ENCODE measurements around the gene PRDM2.
A peak's percentile ranks its signal among the peaks of the same experiment; 100 is the strongest.

Gene PRDM2

DNA sequence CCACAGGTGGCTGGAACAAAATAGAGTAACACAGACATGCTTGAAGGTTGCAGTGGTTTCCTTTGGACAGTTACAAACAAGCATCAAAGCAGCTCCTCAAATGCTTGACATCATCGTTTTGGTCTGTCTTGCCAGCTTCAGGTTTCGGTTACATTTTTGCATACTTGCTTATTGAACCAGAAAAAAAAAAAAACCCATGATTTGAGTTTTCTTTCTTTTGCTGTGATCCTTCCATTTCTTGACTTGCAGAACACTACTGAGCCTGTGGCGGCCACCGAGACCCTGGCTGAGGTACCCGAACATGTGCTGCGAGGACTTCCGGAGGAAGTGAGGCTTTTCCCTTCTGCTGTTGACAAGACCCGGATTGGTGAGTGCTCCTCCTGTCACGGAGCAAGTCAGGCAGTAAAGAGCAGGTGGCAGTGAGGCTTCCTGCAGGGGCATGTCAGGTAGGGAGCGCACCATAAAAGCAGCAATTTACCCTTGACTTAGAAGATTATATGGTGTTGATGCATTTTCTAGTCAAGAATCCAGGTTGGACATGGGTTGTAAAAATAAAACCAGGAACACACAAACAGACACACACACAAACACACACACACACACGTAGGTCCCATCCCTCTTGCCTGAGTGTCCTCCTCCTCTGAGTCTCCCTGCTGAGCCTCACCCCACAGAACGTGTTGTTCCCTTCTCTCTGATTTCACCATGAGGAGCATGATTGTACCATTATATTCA lies 30.9 kb downstream of the PRDM2 start:
- no peak overlapping the region for H3K4me3 ChIP-seq (ENCODE audit: low read depth, low read length)
- TF ChIP-seq, protein P1, sequence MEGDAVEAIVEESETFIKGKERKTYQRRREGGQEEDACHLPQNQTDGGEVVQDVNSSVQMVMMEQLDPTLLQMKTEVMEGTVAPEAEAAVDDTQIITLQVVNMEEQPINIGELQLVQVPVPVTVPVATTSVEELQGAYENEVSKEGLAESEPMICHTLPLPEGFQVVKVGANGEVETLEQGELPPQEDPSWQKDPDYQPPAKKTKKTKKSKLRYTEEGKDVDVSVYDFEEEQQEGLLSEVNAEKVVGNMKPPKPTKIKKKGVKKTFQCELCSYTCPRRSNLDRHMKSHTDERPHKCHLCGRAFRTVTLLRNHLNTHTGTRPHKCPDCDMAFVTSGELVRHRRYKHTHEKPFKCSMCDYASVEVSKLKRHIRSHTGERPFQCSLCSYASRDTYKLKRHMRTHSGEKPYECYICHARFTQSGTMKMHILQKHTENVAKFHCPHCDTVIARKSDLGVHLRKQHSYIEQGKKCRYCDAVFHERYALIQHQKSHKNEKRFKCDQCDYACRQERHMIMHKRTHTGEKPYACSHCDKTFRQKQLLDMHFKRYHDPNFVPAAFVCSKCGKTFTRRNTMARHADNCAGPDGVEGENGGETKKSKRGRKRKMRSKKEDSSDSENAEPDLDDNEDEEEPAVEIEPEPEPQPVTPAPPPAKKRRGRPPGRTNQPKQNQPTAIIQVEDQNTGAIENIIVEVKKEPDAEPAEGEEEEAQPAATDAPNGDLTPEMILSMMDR (IDR thresholded peaks at IDR 0.05; ENCODE audit: low read depth, low read length, missing control alignments), result no peak

DNA sequence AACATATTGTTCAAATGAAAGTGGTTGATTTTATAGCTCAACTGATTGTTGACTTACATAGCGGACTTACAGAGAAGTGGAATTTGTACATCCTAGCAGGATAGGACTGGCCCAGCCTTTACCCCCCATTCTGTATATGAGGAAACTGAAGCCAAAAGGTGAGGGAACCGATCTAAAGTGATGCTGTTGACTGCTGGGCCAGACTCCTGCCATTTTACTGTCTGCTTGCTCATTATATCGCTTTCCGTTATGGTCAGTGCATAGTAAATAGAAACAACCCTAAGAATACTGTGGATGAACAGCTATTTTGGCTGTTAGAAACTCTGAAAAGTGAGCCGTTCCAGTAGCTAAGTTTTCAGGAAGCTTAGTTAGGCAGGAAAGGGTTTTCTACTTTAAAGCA lies 31.9 kb downstream of the PRDM2 start:
- no peak for DNase-seq (ENCODE audit: low read depth)
- in situ Hi-C loops (cut with HindIII; ENCODE audit: low sequenced_read_pairs), result no loop called here
- TF ChIP-seq, protein P1 (IDR thresholded peaks at IDR 0.05; ENCODE audit: low read depth, low read length, missing control alignments), result no peak
- no peak overlapping the region for H3K4me3 ChIP-seq (ENCODE audit: low read depth, low read length)

More for the DNA sequence above, 30.9 kb downstream of the PRDM2 start:
- in situ Hi-C loops (cut with HindIII; ENCODE audit: low sequenced_read_pairs), result no loop called here
- DNase-seq (ENCODE audit: low read depth), result peak; percentile 84

DNA sequence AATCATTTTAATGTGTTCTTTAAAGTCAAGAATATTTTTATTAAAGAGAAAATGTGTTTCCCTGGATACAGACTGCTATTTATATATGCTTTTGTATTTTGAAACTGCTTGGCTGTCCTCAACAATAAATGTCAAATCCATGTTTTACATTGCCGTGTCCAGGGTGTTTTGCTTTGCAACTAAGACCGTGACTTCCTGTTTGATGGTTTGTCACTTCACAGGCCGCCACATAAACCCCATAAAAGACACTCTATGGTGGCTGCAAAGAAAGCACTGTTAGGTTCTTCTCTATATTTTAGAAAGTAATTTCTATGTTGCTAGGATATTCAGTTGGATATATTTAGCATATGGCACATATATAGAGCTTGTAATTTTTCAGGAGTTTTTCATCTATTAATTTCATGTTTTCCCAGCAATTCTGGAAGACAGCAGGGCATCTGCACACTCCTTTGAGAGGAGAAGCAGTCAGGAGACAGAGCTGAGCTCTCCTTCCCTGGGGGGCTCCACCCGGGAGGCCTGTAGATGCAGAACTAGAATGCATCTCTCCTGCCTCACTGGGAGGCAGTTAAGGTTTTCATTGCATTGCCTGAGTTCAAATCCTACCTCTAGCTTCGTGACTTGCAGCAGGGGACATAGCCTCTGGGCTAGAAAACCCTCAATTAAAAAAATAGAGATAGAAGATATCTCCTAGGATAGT lies 33.1 kb downstream of the PRDM2 start:
- H3K4me3 ChIP-seq (ENCODE audit: low read depth, low read length), result no peak overlapping the region
- in situ Hi-C loops (cut with HindIII; ENCODE audit: low sequenced_read_pairs), result no loop called here
- TF ChIP-seq, protein P1 (IDR thresholded peaks at IDR 0.05; ENCODE audit: low read depth, low read length, missing control alignments), result no peak
- DNase-seq (ENCODE audit: low read depth), result no peak

DNA sequence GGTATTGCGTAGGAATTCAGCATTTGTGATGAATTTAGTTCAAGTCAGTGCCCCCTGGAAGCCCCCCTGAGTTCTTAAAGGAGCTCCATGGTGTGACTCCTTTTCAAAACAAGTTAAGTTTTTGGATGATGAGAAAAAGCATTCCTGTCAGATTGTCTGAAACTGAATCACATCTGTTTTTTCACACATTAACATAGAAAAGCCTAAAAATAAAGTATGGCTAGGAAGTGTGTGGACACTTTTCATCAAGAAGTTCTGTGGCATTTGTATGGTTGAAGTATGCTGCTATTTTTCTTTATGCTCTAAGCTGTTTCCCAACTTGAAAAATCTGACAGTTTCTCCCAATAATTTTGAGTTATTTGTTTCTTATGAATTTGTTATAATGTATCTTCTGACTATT lies 33.7 kb downstream of the PRDM2 start:
- DNase-seq (ENCODE audit: low read depth), result no peak
- in situ Hi-C loops (cut with HindIII; ENCODE audit: low sequenced_read_pairs), result no loop called here
- TF ChIP-seq, protein P1 (IDR thresholded peaks at IDR 0.05; ENCODE audit: low read depth, low read length, missing control alignments), result no peak
- no peak overlapping the region for H3K4me3 ChIP-seq (ENCODE audit: low read depth, low read length)

DNA sequence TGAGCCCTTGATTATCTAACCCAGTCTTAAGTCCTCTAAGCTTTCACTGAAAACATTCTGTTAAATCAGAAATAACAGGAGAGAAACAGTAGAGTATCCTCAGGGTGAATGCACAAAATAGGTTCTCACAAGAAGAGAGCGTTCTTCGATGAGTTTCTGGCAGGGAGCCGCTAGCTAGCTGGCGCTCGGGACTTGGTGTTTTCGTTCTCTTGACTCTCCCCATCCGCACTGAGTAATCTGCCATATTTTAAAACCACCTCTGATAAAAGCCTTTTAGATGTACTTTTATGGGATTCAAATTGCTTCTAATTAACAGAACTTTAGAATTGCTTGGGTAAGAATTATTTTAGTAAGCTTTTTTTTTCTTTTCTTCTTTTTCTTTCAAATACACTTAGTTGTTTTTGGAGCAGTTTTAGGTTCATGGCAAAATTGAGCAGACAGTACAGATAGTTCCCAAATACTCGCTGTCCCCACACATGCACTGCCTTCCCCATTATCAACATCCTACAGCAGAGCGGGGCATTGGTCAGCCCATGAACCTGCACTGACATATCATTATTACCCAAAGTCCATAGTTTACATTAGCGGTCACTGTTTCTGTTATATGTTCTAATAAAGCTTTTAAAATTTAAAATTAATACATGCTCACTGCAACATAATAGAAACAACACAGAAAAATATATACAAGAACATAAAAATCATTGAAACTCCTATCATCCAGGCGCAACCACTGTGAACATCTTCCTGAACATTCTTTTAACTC lies 35.4 kb downstream of the PRDM2 start:
- TF ChIP-seq, protein P1 (IDR thresholded peaks at IDR 0.05; ENCODE audit: low read depth, low read length, missing control alignments), result no peak

DNA sequence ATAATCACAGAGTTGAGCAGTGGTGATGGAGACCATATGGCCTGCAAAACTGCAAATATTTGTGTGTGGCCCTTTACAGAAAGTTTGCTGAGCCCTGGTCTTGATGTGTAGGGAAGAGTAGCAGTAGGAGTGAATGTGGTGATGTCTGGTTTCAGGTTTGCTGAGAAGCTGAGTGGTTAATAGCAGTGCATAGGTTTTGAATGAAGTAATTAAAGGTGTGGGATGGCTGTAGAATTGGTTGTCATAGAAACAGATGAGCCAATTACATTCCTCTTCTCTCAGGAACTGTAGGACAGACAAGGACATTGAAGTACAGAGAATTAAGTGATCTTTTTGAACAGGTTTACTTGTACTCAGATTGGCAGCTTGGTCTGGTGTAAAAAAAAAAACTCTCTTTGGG lies 37.4 kb downstream of the PRDM2 start:
- in situ Hi-C loops (cut with HindIII; ENCODE audit: low sequenced_read_pairs), result no loop called here
- DNase-seq (ENCODE audit: low read depth), result no peak
- TF ChIP-seq, protein P1 (IDR thresholded peaks at IDR 0.05; ENCODE audit: low read depth, low read length, missing control alignments), result no peak
- no peak overlapping the region for H3K4me3 ChIP-seq (ENCODE audit: low read depth, low read length)

More for the DNA sequence above, 35.4 kb downstream of the PRDM2 start:
- no peak overlapping the region for H3K4me3 ChIP-seq (ENCODE audit: low read depth, low read length)
- DNase-seq (ENCODE audit: low read depth), result no peak
- in situ Hi-C loops (cut with HindIII; ENCODE audit: low sequenced_read_pairs), result no loop called here
